Frontal cortex (tissue), 4 donors: ENCODE results near the gene CDC42EP1. TPM values are rescaled to one million over a fixed set of nuclear protein-coding genes. Genes with fewer than 3 reads are reported as not detected.
A peak's percentile ranks its signal among the peaks of the same experiment; 100 is the strongest.
"Not testable (repeated sequence)": the region's sequence is repeated elsewhere in the genome, so short reads cannot be mapped to it uniquely, and the experiment has no call there.

Experiments
- DNase-seq, 2 donors: peaks; one replicate each; pipeline ENCODE4 v3.0.0; 2012; ENCODE audit warnings: low spot score in 2 of 2
- FAIRE-seq: peaks from 2 replicates; lab custom pipeline; 2012; peaks lifted over from hg19 to GRCh38; lab: Jason Lieb, UNC
- total RNA-seq: library from RNA; depleted of rRNA; stranded (reverse); fragments of >200 nt; gene quantifications from one replicate; pipeline ENCODE4 v1.2.3, GENCODE V29; 2014
- donor health status: control.
- donor health status: control.
- donor health status: control.

Gene CDC42EP1
- total RNA-seq, 1 donor from 2014 or later = 1.6 TPM

DNA sequence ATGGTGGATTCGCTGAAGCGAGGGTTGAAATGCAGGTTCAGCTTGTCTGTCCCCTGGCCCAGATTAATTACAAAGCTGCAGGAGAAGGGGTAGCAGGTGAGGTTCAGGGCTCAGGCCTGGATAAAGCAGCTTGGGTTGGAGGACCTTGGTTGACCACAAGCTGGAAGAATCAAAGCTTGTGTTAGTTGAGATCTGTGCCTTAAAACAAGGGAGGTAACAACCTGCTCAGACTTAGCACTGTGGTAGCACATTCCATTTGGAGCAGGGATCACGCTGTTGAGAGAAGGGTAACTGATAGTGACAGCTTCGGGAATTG, 10.3 kb downstream of the CDC42EP1 start:
- DNase-seq (no peak), FAIRE-seq (no peak)

DNA sequence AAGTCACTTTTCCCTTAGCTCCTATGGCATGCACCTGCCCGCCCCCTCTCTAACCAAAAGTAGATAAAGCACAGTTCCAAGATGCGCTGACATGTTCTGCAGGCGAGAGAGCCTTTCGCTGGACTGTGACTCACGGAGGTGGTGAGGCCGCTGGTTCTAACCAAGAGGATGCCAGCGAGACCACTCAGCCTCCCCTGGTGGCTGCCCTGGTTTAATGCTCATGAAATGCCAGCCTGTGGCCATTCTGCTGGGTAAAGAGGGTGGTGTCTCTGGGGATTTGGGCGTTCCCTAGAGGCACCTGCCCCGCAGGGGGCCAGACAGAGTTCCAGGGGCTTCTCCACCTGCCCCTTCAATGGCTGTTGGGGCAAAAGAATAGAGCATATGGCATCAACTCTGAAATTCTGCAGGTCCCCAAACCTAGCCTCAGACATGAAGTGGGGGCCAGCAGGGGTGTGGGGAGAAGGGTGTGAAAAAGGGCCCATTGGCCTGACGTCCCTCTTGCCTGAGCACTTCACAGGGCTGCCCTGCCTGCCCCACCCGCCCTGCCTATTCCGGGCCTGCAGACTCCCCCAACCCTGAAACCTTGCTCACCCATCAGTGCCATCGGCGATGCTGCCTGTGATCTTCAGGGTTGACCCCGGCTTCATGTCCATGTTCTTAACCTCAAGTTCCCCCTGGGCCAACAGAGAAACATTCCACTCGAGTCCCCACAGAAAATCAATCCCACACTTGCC, 11.1 kb downstream of the CDC42EP1 start:
- FAIRE-seq (no peak), DNase-seq (peak; percentile 12 to 18)

DNA sequence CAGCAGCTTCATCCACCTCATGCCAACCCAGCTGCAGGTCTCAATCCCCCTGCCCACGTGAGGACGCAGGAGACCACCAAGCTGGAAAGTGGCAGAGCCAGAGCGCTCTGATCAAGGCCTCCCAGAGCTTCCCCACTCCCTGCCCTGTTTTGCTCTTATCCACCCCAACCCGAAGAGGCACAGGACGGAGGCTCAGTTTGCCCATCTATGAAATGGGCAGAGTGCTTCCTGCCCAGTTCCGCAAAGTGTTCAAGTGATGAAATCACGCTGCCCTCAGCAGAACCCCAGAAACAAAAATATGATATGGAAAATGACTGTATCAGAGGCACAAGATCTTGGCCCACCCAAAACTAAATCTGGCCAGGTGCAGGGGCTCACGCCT, 11.7 kb downstream of the CDC42EP1 start:
- no peak for DNase-seq
- no peak for FAIRE-seq

DNA sequence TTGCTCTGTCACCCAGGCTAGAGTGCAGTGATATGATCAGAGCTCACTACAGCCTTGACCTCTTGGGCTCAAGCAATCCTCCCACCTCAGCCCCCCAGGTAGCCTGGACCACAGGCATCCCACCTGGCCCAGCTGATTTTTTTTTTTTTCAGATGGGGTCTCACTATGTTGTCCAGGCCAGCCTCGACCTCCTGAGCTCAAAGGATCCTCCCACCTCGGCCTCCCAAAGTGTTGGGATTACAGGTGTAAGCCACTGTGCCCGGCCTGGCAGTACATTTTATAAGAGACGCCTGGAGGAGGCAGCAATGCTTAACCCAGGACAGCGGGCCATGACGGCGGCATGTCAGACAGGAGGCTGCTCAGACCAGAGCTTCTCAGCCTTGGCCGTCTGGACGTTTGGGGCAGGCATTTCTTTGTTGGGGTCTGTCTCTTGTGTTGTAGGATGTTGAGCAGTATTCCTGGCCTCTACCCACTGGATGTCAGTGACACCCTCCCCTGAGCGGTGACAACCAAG, 15.3 kb downstream of the CDC42EP1 start:
- no peak for FAIRE-seq
- no peak for DNase-seq

DNA sequence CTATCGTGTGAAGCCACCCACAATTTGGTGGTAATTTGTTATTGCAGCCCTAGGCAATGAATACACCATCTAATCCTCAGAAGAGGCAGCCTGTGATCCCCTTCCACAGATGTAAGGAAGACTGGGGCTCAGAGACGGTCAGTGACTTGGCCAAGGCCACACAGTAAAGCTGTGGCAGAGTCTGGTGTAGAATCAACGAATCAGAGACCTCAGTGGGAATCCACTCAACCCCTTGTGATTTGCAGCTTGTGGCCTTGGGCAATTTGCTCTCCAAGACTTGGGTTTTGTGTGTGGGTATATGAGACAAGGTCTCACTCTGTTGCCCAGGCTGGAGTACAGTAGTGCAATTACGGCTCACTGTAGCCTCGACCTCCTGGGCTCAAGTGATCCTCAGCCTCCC, 17.7 kb downstream of the CDC42EP1 start:
- no peak for DNase-seq
- no peak for FAIRE-seq

DNA sequence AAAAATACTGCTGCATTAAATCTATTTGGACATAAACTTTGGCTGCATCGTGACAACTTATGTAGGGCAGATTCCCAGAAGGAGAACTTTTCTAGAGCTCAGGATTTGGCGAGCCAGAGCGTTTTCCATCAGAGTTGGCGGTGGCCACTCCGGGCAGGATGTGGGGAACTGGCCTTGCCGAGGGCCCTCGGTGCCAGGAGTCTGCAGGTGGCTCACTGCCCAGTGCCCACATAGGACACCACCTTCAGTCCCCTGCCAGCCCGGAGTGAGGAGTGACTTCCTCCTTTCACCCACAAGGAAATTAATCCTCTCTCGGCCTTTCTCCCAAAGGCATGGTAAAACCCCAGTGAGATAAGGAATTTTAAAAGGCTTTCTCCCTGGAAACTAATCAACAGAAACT, 21.2 kb downstream of the CDC42EP1 start:
- DNase-seq = peak; percentile 9 to 29

DNA sequence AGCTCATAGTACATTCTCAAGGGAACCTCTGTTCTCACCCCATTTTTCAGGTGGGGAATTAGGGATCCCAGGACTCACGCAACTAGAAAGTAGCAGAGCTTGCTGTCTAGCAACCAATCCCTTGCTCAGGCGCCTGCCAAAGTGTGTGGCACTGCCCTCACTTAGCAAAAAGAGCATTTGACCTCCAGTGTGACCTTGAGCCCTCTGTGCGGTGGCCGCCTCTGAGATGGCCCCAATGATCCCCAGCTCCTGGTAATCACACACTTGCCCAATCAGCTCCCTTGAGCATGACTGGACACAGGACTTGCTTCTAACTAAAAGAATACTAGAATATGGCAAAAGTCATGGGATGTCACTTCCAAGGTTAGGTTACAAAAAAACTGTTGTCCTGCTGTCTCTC, 22.2 kb downstream of the CDC42EP1 start:
- DNase-seq = no peak
- no peak for FAIRE-seq

More for the DNA sequence above, 21.2 kb downstream of the CDC42EP1 start:
- FAIRE-seq = no peak

DNA sequence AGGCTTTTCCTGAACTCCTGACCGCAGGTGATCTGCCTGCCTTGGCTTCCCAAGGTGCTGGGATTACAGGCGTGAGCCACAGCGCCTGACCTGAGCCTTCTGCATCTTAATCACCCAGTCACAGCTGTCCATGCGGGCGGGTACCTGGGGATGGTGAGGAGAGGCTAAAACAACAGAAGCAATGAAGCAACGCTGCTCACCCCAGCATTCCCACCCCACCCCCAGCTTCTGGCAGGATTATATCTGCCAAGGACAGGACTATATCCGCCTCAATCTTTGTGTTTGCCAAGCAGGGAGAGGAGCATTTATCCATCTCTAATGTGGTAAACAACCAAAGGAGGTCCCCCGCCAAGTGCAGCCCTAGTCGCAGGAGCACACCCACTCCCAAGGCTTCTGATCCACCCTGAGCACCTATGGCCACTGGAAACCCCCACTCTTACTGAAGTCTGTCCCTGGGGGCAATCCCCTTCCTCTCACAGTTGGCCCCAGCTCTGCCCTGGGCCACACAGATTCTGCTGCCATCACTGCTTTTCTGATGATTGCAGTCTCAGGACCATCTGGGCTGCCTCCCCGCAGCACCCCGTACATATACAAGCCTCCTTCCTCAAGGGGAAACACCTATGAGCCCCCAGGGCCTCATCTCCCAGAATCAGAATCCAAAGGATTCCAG, 28.4 kb downstream of the CDC42EP1 start:
- FAIRE-seq = no peak
- DNase-seq = no peak

DNA sequence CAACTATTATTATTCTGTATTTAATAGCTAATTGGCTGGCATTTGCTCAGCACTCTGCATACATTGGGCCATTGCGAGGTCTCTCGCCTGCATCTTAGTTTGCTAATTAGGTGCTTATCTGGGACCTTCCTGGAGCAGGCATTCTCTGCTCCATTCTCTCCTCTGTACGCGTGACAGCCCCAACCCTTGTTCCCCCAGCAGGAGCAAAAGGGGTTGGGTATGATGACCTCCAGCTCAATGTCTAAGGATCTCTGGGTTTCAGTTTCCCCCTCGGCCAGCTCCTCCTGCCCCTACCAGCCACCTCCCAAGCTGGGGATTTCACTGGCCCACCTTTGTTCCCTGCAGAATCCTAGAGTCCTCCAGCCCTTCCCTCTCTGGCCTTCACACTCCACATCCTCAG, 29.4 kb downstream of the CDC42EP1 start:
- FAIRE-seq (no peak), DNase-seq (no peak)

DNA sequence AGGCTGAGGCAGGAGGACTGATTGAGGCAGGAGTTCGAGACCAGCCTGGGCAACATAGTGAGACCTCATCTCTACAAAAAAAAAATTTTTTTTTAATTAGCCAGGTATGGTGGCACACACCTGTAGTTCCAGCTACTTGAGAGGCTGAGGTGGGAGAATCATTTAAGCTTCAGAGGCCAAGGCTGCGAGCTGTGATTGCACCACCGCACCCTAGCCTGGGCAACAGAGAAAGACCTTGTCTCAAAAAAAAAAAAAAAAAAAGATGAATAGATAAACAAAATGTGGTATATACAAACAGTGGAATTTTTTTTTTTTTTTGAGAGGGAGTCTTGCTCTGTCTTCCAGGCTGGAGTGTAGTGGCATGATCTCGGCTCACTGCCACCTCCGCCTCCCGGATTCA, 30.8 kb downstream of the CDC42EP1 start:
- not testable (repeated sequence) for DNase-seq, FAIRE-seq

DNA sequence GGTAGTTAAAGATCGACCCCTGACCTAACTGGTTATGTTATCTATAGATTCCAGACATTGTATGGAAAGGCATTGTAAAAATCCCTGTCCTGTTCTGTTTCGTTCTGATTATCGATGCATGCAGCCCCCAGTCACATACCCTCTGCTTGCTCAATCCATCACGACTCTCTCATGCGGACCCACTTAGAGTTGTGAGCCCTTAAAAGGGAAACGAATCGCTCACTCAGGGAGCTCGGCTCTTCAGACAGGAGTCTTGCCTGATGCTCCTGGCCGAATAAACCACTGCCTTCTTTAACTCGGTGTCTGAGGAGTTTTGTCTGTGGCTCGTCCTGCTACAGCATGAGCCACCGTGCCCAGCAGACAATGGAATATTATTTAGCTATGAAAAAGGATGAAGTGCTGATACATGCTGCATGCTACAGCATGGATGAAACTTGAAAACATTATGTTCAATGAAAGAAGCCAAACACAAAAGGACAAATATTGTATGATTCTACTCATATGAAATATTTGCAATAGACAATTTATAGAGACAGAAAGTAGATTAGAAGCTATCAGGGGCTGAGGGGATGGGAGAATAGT, 31.6 kb downstream of the CDC42EP1 start:
- FAIRE-seq (no peak), DNase-seq (no peak)

DNA sequence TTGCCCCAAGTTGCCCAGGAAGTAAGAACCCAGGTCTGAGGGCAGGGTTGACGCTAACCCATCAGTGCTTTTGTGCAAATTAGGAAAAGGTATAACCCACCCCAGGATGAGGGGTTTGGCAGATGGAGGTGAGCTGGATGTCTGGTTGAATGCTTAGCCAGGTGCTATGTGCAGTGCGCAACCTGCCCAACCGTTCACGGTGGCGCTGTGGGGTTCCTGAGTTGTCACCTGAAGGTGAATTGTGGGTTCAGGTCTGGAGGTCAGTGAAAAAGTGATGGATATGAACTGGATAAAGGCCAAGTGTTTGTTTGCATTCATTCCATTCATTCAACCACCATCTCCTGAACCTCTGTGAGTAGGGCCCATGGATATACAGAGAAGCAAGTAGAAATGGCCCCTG, 34.0 kb downstream of the CDC42EP1 start:
- DNase-seq = no peak

DNA sequence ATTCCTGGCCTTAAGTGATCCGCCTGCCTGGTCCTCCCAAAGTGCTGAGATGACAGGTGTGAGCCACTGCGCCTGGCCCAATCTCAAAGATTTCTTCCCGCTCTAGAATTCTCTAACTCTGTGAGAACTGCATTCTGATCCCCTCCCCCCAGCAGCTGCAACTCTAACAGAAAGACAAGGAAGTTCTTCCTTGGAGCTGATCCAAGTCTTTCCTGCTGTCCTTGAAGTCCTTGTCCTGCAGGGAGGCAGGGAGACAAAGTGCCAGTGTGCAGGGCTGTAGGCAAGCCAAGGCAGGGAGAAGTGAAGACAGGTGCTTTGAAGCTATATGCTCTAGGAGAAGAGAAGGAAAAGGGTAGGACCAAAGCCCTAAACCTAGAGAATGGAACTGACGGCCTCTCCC, 38.9 kb downstream of the CDC42EP1 start:
- FAIRE-seq = no peak
- no peak for DNase-seq

More for the DNA sequence above, 34.0 kb downstream of the CDC42EP1 start:
- no peak for FAIRE-seq

DNA sequence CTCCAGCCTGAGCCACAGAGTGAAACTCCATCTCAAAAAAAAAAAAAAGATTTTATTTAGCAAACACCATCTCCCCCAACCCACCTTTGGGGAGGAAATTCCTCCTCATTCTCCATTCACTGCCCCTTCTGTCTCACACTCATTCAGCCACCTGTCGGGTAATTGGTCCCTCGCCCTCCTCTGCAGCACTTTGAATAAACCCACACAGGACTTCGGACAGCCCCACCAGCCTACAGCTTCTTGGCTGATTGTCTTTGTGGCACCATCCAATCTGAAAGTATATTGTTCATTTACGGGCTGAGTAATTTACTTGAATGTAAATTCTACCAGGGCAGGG, 40.9 kb downstream of the CDC42EP1 start:
- no peak for FAIRE-seq
- no peak for DNase-seq

DNA sequence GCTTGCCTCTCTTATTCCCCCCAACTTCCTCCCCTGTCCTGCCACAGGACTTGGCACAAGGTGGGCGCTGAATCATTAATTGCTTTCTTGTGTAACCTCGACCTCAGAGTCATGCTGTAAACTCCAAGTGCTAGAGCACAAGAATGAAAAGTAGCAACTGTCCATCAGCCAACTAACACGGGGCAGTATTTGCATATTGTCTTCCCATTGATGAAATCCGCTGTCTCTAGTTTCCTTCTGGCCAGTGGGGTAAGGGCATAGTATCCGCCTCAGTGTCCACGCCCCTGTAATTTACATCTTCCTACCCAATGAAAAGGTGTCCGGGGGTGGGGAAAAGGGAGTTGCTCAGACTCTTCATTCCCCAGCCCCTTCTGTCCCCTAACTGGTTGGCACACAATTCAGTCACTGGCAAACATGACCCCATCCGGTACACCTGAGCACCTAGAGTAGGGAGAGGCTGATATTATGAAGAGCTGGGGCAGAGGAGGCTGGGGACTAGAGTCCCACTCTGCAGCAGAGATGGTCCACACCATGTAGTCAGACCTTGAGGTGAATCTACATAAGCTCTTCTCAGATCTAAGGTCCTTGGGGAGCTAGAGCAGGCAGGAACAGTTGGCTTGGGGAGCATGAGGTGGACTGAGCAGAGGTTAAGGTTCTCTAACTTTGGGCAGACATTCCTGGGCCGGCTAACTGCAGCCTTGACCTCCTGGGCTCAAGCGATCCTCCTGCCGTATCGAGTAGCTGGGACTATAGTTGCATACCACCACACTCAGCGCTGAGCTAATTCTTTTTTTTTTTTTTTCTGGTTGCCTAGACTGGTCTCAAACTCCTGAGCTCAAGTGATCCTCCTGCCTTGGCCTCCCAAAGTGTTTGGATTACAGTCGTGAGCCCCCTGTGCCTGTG, 41.5 kb downstream of the CDC42EP1 start:
- DNase-seq (no peak), FAIRE-seq (no peak)

DNA sequence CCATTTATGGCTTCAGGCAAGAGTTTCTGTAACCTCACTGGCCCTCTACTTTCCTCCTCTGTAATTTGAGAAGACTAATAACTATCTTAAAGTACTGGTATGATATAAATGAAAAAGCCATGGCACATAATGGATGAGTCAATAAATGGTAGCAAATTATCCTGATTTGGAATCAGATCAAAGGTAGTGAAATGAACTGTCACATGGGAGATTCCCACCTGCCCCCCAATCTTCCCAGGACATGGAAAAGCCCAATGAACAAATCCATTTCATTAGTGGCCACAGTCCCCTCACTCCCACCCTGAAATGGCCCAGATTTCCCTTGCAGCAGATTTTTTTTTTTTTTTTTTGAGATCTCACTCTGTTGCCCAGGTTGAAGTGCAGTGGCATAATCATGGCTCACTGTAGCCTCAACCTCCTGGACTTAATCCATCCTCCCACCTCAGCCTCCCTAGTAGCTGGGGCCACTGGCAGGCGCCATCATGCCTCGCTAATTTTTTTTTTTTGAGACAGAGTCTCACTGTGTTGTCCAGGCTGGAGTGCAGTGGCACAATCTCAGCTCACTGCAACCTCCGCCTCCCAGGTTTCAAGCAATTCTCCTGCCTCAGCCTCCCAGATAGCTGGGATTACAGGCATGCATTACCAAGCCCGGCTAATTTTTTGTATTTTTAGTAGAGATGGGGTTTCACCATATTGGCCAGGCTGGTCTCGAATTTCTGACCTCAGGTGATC, 42.4 kb downstream of the CDC42EP1 start:
- DNase-seq, FAIRE-seq: not testable (repeated sequence)

DNA sequence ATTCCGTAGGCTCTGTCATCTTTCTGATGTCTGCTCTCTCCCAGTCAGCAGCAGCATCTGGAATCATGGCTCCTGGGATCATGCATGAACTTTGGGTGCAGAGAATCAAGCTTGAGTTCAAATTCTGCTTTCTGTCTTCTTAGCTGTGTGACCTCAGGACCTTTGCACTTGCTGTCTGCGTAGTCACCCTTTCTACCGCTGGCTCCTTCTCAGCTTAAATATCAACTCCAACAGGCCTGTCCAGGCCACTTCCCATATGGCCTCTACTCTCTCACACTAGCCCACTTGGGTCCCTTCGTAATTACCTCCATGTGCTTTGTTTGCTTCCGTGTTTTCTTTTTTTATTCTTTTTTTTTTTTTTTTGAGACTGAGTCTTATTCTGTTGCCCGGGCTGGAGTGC, 43.8 kb downstream of the CDC42EP1 start:
- DNase-seq = no peak
- no peak for FAIRE-seq

DNA sequence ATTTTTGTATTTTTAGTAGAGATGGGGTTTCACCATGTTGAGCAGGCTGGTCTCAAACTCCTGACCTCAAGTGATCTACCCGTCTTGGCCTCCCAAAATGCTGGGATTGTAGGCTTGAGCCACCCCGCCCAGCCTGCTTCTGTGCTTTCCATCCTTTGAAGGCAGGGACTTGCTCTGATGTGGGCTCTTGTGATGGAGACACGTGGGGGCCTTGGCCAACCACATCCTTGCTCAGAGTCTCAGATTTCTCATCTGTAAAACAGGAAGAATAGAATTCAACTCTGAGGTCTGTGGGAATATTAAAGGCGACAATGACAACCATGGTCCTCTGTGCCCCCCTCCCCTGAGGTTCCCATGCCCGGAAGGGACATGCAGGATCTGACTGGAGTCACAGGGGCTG, 44.6 kb downstream of the CDC42EP1 start:
- DNase-seq (no peak), FAIRE-seq (no peak)

DNA sequence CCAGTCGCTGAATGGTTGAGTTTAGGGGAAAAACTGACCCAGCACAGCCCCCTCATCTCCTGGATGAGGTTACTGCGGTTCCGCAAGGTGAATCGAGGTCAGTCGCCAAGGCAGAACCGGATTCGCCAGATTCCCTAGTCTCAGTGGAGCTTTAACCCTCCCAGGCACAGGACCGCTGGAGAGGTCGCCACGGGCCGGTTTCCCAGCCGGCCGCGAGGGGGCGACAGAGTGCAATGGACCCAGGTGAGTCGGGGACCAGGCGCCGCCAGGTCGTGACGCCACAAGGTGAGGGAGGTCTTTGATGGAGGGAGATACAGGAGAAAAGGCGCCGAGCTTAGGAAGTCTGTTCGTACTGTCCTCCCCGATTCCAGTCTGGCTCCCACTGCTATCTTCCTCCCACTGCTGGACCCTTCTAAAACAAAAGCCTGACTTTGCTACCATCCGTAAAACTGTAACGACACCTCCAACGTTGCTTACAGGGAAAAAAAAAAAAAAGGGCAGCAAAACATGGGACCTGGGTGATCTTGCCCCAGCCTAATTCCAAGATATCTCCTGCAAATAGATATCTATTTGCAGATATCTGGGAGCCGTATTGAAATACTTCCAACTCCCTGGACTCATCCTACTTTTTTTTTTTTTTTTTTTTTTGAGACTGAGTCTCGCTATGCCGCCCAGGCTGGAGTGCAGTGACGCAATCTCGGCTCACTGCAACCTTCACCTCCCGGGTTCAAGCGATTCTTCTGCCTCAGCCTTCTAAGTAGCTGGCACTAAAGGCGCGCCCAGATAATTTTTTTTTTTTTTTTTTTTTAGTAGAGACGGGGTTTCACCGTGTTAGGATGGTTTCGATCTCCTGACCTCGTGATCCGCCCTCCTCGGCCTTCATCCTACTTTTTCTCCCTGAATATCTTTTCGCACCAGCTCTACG, 47.0 kb downstream of the CDC42EP1 start:
- DNase-seq = peak; percentile 66 to 79
- no peak for FAIRE-seq
